Hepatocyte (in vitro differentiated cells): ENCODE data around the gene SLC10A6. TPM values are rescaled to one million over a fixed set of nuclear protein-coding genes. Genes with fewer than 3 reads are reported as not detected.

Experiments
- DNase-seq: peaks from one replicate; pipeline ENCODE4 v3.0.0-alpha.2; 2016; ENCODE audit warnings: low spot score
- H2AFZ ChIP-seq: fragments of 200-600 bp; sonication (generic); 2 replicates; pipeline ENCODE4 v1.6.0; 2016; ENCODE audit warnings: antibody characterized with exemption, mild to moderate bottlenecking
- H3K27ac ChIP-seq: fragments of 200-600 bp; sonication (generic); 2 replicates; pipeline ENCODE4 v1.5.1; 2016; ENCODE audit warnings: mild to moderate bottlenecking
- H3K27me3 ChIP-seq: fragments of 200-600 bp; sonication (generic); 2 replicates; pipeline ENCODE4 v1.6.1; 2016
- H3K36me3 ChIP-seq: fragments of 200-600 bp; sonication (generic); replicated peaks from 2 replicates; pipeline ENCODE4 v1.5.1; 2016; ENCODE audit warnings: low read depth; ENCODE audit not compliant: insufficient read depth
- H3K4me1 ChIP-seq: fragments of 200-600 bp; sonication (generic); 2 replicates; pipeline ENCODE4 v1.5.1; 2016; ENCODE audit warnings: mild to moderate bottlenecking, moderate library complexity; ENCODE audit not compliant: insufficient read depth
- H3K4me2 ChIP-seq: fragments of 200-600 bp; sonication (generic); 2 replicates; pipeline ENCODE4 v1.6.0; 2016
- H3K4me3 ChIP-seq: fragments of 200-600 bp; sonication (generic); 2 replicates; pipeline ENCODE4 v1.5.1; 2016; ENCODE audit warnings: mild to moderate bottlenecking
- H3K79me2 ChIP-seq: fragments of 200-600 bp; sonication (generic); 2 replicates; pipeline ENCODE4 v1.6.0; 2017; ENCODE audit warnings: mild to moderate bottlenecking
- H3K9me2 ChIP-seq: fragments of 200-600 bp; sonication (generic); replicated peaks from 2 replicates; pipeline ENCODE4 v1.6.0; 2017; ENCODE audit warnings: mild to moderate bottlenecking; ENCODE audit not compliant: insufficient read depth
- H3K9me3 ChIP-seq: fragments of 200-600 bp; sonication (generic); 2 replicates; pipeline ENCODE4 v1.5.1; 2016; ENCODE audit warnings: low read depth, mild to moderate bottlenecking
- H4K20me1 ChIP-seq: fragments of 200-600 bp; sonication (generic); 2 replicates; pipeline ENCODE4 v1.6.0; 2016; ENCODE audit warnings: mild to moderate bottlenecking; ENCODE audit not compliant: insufficient read depth, poor library complexity, severe bottlenecking
- CTCF ChIP-seq: fragments of 200-600 bp; sonication (generic); IDR thresholded peaks from 2 replicates; pipeline ENCODE4 v1.5.1; 2016; ENCODE audit warnings: antibody characterized with exemption, mild to moderate bottlenecking; ENCODE audit not compliant: poor library complexity
- EZH2 ChIP-seq: fragments of 200-600 bp; sonication (generic); IDR thresholded peaks from 2 replicates; pipeline ENCODE4 v1.6.1; 2016; ENCODE audit warnings: antibody characterized with exemption, mild to moderate bottlenecking, borderline replicate concordance
- EZH2phosphoT487 ChIP-seq: fragments of 200-600 bp; sonication (generic); IDR thresholded peaks from one replicate; pipeline ENCODE4 v1.6.1; 2018; ENCODE audit warnings: antibody characterized with exemption, mild to moderate bottlenecking, low read depth, moderate library complexity; ENCODE audit not compliant: unreplicated experiment, severe bottlenecking
- WGBS: methylation state at CpG from one replicate; pipeline ENCODE4 v1.1.6; 2016; ENCODE audit warnings: low lambda C conversion rate; ENCODE audit errors: missing lambda C conversion rate; 5-methylcytosine and 5-hydroxymethylcytosine counted together
- polyA plus RNA-seq: library from polyadenylated mRNA; unstranded; fragments of >200 nt; fragmentation: Nextera tagmentation; extraction: Ambion mirVana; gene quantifications from 2 replicates; pipeline ENCODE4 v1.2.1, GENCODE V29; 2016
- total RNA-seq: library from RNA; depleted of rRNA; stranded (reverse); fragments of >200 nt; gene quantifications from 2 replicates; pipeline ENCODE4 v1.2.3, GENCODE V29; 2014

Gene SLC10A6
- total and polyA plus RNA-seq, 2 experiments from 2014 or later, result 0.10 TPM; not detected in 1

GRCh38 chr4:86855572-86855971 lies 6.4 kb upstream of the SLC10A6 start:
- Histone ChIP-seq H3K4me3 (no peak overlapping the region), H3K4me1 (peaks cover 14% of the 10 kb centered on the region), H4K20me1 (no peaks in the 10 kb centered on the region), H3K4me2 (no peak overlapping the region), H2AFZ (no peak overlapping the region), H3K27me3 (no peaks in the 10 kb centered on the region), H3K36me3 (no peaks in the 10 kb centered on the region), H3K9me2 (no peaks in the 10 kb centered on the region), H3K79me2 (no peaks in the 10 kb centered on the region), H3K9me3 (no peaks in the 10 kb centered on the region), H3K27ac (no peak overlapping the region)
- 40% methylated on average over 2 of the region's 2 CpGs for WGBS
- TF ChIP-seq EZH2phosphoT487, result no peak
- TF ChIP-seq CTCF, result no peak
- peak; percentile 38 for DNase-seq

- Histone ChIP-seq H3K27me3 (no peaks in the 10 kb centered on the region), H2AFZ (no peak overlapping the region), H3K4me2 (no peak overlapping the region), H3K4me3 (no peak overlapping the region), H3K4me1 (peaks cover 18% of the 10 kb centered on the region), H3K36me3 (no peaks in the 10 kb centered on the region), H4K20me1 (no peaks in the 10 kb centered on the region), H3K9me3 (no peaks in the 10 kb centered on the region), H3K27ac (no peak overlapping the region), H3K79me2 (no peaks in the 10 kb centered on the region), H3K9me2 (no peaks in the 10 kb centered on the region)
- no peak for TF ChIP-seq EZH2
- no peak for TF ChIP-seq CTCF
- no peak for TF ChIP-seq EZH2phosphoT487
- DNase-seq, result no peak
- WGBS, result 88% methylated on average over 5 of the region's 5 CpGs
These were observed 4.0 kb upstream of the SLC10A6 start for GRCh38 chr4:86853209-86853608.

- no peaks in the 10 kb centered on the region for H3K9me2 ChIP-seq
- no peaks in the 10 kb centered on the region for H3K36me3 ChIP-seq
- no peaks in the 10 kb centered on the region for H3K9me3 ChIP-seq
- H3K79me2 ChIP-seq, result no peaks in the 10 kb centered on the region
- H3K27me3 ChIP-seq, result no peaks in the 10 kb centered on the region
- no peak overlapping the region for H2AFZ ChIP-seq
- H3K4me3 ChIP-seq, result no peak overlapping the region
- no peaks in the 10 kb centered on the region for H4K20me1 ChIP-seq
- DNase-seq, result no peak
- 59% methylated on average over 7 of the region's 7 CpGs for WGBS
- H3K27ac ChIP-seq, result peak overlapping the region; percentile 32
- peaks cover 15% of the 10 kb centered on the region for H3K4me1 ChIP-seq
- peak overlapping the region; percentile 3 for H3K4me2 ChIP-seq
- TF ChIP-seq EZH2, result no peak
These were observed 1.0 kb downstream of the SLC10A6 start for GRCh38 chr4:86848136-86848535.

GRCh38 chr4:86847571-86847970 lies 1.6 kb downstream of the SLC10A6 start:
- H3K9me3 ChIP-seq, result no peaks in the 10 kb centered on the region
- no peak overlapping the region for H3K4me3 ChIP-seq
- WGBS, result 57% methylated on average over 4 of the region's 4 CpGs
- no peak overlapping the region for H3K4me2 ChIP-seq
- no peak for DNase-seq
- H4K20me1 ChIP-seq, result no peaks in the 10 kb centered on the region
- no peak overlapping the region for H3K27ac ChIP-seq
- H3K79me2 ChIP-seq, result no peaks in the 10 kb centered on the region
- H2AFZ ChIP-seq, result no peak overlapping the region
- H3K9me2 ChIP-seq, result no peaks in the 10 kb centered on the region
- no peaks in the 10 kb centered on the region for H3K27me3 ChIP-seq
- peaks cover 15% of the 10 kb centered on the region for H3K4me1 ChIP-seq
- H3K36me3 ChIP-seq, result no peaks in the 10 kb centered on the region
- TF ChIP-seq CTCF (no peak), EZH2 (no peak), EZH2phosphoT487 (no peak)
